IMR-90 (cell line): ENCODE results near the gene GTPBP10. TPM values are rescaled to one million over a fixed set of nuclear protein-coding genes. Genes with fewer than 3 reads are reported as not detected.

ENCODE experiments used
- ATAC-seq: fragments of 200-7000 bp; cut with Tn5 transposase; 2 replicates; pipeline ENCODE4 v1.9.1; 2020; ENCODE audit warnings: low read depth, mild to moderate bottlenecking, moderate library complexity
- BruUV-seq: library from RNA; stranded (reverse); fragments of 400-500 nt; replicated peaks from 2 replicates; lab custom pipeline; 2021; lab: Mats Ljungman, UMichigan
- CTCF ChIA-PET: fragments of 300-600 bp; formaldehyde crosslinking; extraction: SDS; loops from one replicate; lab custom pipeline; 2021; ENCODE audit warnings: antibody characterized with exemption; lab: Yijun Ruan, JAX
- POLR2A ChIA-PET: fragments of 300-600 bp; sonication (Branson Sonifier 250); formaldehyde crosslinking; loops from one replicate; lab custom pipeline; 2022; ENCODE audit warnings: antibody characterized with exemption; ENCODE audit not compliant: unreplicated experiment; lab: Charles Lee
- DNase-seq: peaks from one replicate; pipeline ENCODE4 v3.0.0; 2013
- H2AFZ ChIP-seq: replicated peaks from 2 replicates; pipeline ENCODE3; 2013; ENCODE audit warnings: low read length, mild to moderate bottlenecking; ENCODE audit not compliant: poor library complexity
- H2AK5ac ChIP-seq: 2 replicates; pipeline ENCODE4 v1.6.1; 2013; ENCODE audit warnings: low read depth, low read length, inconsistent platforms
- H2AK9ac ChIP-seq: replicated peaks from 2 replicates; pipeline ENCODE3; 2013; ENCODE audit warnings: mild to moderate bottlenecking, low read depth, low read length, moderate library complexity; ENCODE audit not compliant: poor library complexity
- H2BK120ac ChIP-seq: 2 replicates; pipeline ENCODE4 v1.6.1; 2013; ENCODE audit warnings: low read depth, low read length, inconsistent platforms
- H2BK15ac ChIP-seq: 3 replicates; pipeline ENCODE4 v1.6.1; 2013; ENCODE audit warnings: low read depth, low read length, inconsistent platforms
- H2BK20ac ChIP-seq: 2 replicates; pipeline ENCODE4 v1.6.1; 2013; ENCODE audit warnings: low read depth, mild to moderate bottlenecking, inconsistent platforms, low read length, moderate library complexity
- H2BK5ac ChIP-seq: 2 replicates; pipeline ENCODE4 v1.6.1; 2013; ENCODE audit warnings: mild to moderate bottlenecking, low read depth, low read length, inconsistent platforms; ENCODE audit not compliant: poor library complexity, severe bottlenecking
- H3K14ac ChIP-seq: replicated peaks from 2 replicates; pipeline ENCODE4 v1.6.1; 2013; ENCODE audit warnings: low read depth, low read length, inconsistent platforms
- H3K18ac ChIP-seq: 2 replicates; pipeline ENCODE4 v1.6.1; 2013; ENCODE audit warnings: low read depth, low read length, control low read depth
- H3K23ac ChIP-seq: 2 replicates; pipeline ENCODE4 v1.6.1; 2013; ENCODE audit warnings: low read depth, low read length, inconsistent platforms
- H3K27ac ChIP-seq: 2 replicates; pipeline ENCODE4 v1.5.1; 2013; ENCODE audit warnings: mild to moderate bottlenecking, control low read depth, low read length; ENCODE audit not compliant: insufficient read depth
- H3K27me3 ChIP-seq: 2 replicates; pipeline ENCODE4 v1.6.1; 2013; ENCODE audit warnings: low read length; ENCODE audit not compliant: control insufficient read depth, insufficient read depth
- H3K36me3 ChIP-seq: 2 replicates; pipeline ENCODE4 v1.6.1; 2013; ENCODE audit warnings: low read length, mixed read lengths; ENCODE audit not compliant: control insufficient read depth, insufficient read depth
- H3K4ac ChIP-seq: 2 replicates; pipeline ENCODE4 v1.6.1; 2013; ENCODE audit warnings: low read depth, low read length, inconsistent platforms
- H3K4me1 ChIP-seq: 2 replicates; pipeline ENCODE4 v1.6.1; 2013; ENCODE audit warnings: low read length, mixed read lengths; ENCODE audit not compliant: control insufficient read depth, insufficient read depth
- H3K4me2 ChIP-seq: 2 replicates; pipeline ENCODE4 v1.6.1; 2013; ENCODE audit warnings: low read depth, mild to moderate bottlenecking, control low read depth, low read length, moderate library complexity
- H3K4me3 ChIP-seq: 2 replicates; pipeline ENCODE4 v1.5.1; 2013; ENCODE audit warnings: low read depth, mild to moderate bottlenecking, control low read depth, low read length, moderate library complexity; ENCODE audit not compliant: insufficient read depth
- H3K56ac ChIP-seq: 2 replicates; pipeline ENCODE4 v1.6.1; 2013; ENCODE audit warnings: low read length, inconsistent platforms; ENCODE audit not compliant: insufficient read depth; ENCODE audit errors: extremely low read depth
- H3K79me1 ChIP-seq, 2 experiments: 2 replicates each; pipeline ENCODE4 v1.6.1; 2013; ENCODE audit warnings: low read length in 2 of 2, inconsistent platforms in 1 of 2, low read depth in 1 of 2
- H3K9ac ChIP-seq: 2 replicates; pipeline ENCODE4 v1.6.1; 2013; ENCODE audit warnings: low read depth, low read length, control low read depth
- H3K9me1 ChIP-seq: 2 replicates; pipeline ENCODE4 v1.6.1; 2013; ENCODE audit warnings: low read length, inconsistent platforms; ENCODE audit not compliant: insufficient read depth
- H3K9me3 ChIP-seq: 2 replicates; pipeline ENCODE4 v1.6.1; 2013; ENCODE audit warnings: low read length; ENCODE audit not compliant: control insufficient read depth, insufficient read depth
- H4K20me1 ChIP-seq: 2 replicates; pipeline ENCODE4 v1.6.1; 2013; ENCODE audit warnings: low read length, inconsistent platforms; ENCODE audit not compliant: insufficient read depth
- H4K5ac ChIP-seq: 2 replicates; pipeline ENCODE4 v1.6.1; 2013; ENCODE audit warnings: mild to moderate bottlenecking, low read depth, low read length, control low read depth
- H4K8ac ChIP-seq, 2 experiments: 2 replicates each; pipeline ENCODE4 v1.6.1; 2013; ENCODE audit warnings: low read depth in 2 of 2, low read length in 2 of 2, control low read depth in 1 of 2, inconsistent platforms in 1 of 2
- H4K91ac ChIP-seq: 2 replicates; pipeline ENCODE4 v1.6.1; 2013; ENCODE audit warnings: low read depth, low read length, inconsistent platforms; ENCODE audit not compliant: insufficient read depth
- BHLHE40 ChIP-seq: fragments of 150-350 bp; IDR thresholded peaks from 2 replicates; pipeline ENCODE4 v1.6.1; 2016; ENCODE audit warnings: mild to moderate bottlenecking, low read depth, low read length
- CTCF ChIP-seq: conservative IDR thresholded peaks from 2 replicates; pipeline ENCODE4 v1.5.1; 2012; ENCODE audit warnings: mild to moderate bottlenecking, low read depth, low read length, improper control_type of control experiment
- ELK1 ChIP-seq: fragments of 150-350 bp; IDR thresholded peaks from 2 replicates; pipeline ENCODE4 v1.6.1; 2016; ENCODE audit warnings: low read depth, mild to moderate bottlenecking, low read length, moderate library complexity, borderline replicate concordance
- MAFK ChIP-seq: IDR thresholded peaks from 2 replicates; pipeline ENCODE4 v1.6.1; 2012; ENCODE audit warnings: low read depth, low read length, improper control_type of control experiment
- MAZ ChIP-seq: IDR thresholded peaks from 2 replicates; pipeline ENCODE4 v1.6.1; 2012; ENCODE audit warnings: low read depth, mild to moderate bottlenecking, low read length, improper control_type of control experiment, moderate library complexity, borderline replicate concordance
- NFE2L2 ChIP-seq: fragments of 150-350 bp; IDR thresholded peaks from 2 replicates; pipeline ENCODE4 v1.6.1; 2016; ENCODE audit warnings: low read depth, mild to moderate bottlenecking, low read length
- RFX5 ChIP-seq: IDR thresholded peaks from 2 replicates; pipeline ENCODE4 v1.8.0; 2012; ENCODE audit warnings: low read depth, mild to moderate bottlenecking, low read length, moderate library complexity
- USF2 ChIP-seq: fragments of 150-350 bp; IDR thresholded peaks from 2 replicates; pipeline ENCODE4 v1.6.1; 2017; ENCODE audit warnings: mild to moderate bottlenecking, antibody characterized with exemption, low read length, low read depth
- WGBS, 2 experiments: methylation state at CpG; one replicate each; pipeline versions ENCODE4 v1.1.5 to v1.1.7; 2013; ENCODE audit warnings: missing lambda C conversion rate in 2 of 2; ENCODE audit not compliant: insufficient read length in 1 of 2; ENCODE audit errors: extremely low coverage in 2 of 2; 5-methylcytosine and 5-hydroxymethylcytosine counted together
- dilution Hi-C: fragments of 300-500 bp; cut with HindIII; formaldehyde crosslinking; loops from one replicate; pipeline ENCODE4 v1.14.3; 2018; ENCODE audit warnings: low sequenced_read_pairs; ENCODE audit not compliant: unreplicated experiment
- in situ Hi-C: fragments of 300-500 bp; cut with MboI; formaldehyde crosslinking; loops from 3 replicates; pipeline ENCODE4 v1.14.3; 2019; ENCODE audit warnings: low sequenced_read_pairs, inconsistent platforms, mixed read lengths
- intact Hi-C: fragments of 100-400 bp; cut with micrococcal nuclease; formaldehyde crosslinking; loops from 2 replicates; pipeline ENCODE4 v1.10.0; 2022
- polyA plus RNA-seq, 3 experiments: library from polyadenylated mRNA; depleted of rRNA; stranded (reverse); fragments of >200 nt; gene quantifications; 2 replicates each; pipeline ENCODE4 v1.2.3, GENCODE V29; 2012; ENCODE audit warnings: low replicate concordance in 1 of 3
- total RNA-seq: library from RNA; depleted of rRNA; stranded (reverse); fragments of >200 nt; gene quantifications from 2 replicates; pipeline ENCODE4 v1.2.3, GENCODE V29; 2012

The GTPBP10 gene
- total and polyA plus RNA-seq, 2 of the 4 experiments (the other 2 are of a cell fraction) = 11.5 to 12.8 TPM

GRCh38 chr7:90326500-90326899, 20.0 kb upstream of the GTPBP10 start:
- no peak overlapping the region for H2AFZ ChIP-seq
- no peak overlapping the region for H3K4me3 ChIP-seq
- H3K79me1 ChIP-seq = no peaks in the 10 kb centered on the region
- TF ChIP-seq NFE2L2 (no peak), MAFK (no peak), RFX5 (no peak), MAZ (no peak), ELK1 (no peak), CTCF (no peak), USF2 (no peak), BHLHE40 (no peak)
- dilution Hi-C loops (no loop called here), in situ Hi-C loops (no loop called here), intact Hi-C loops (no loop called here)
- no peak overlapping the region for H3K14ac ChIP-seq
- H3K27me3 ChIP-seq = peaks cover 9% of the 10 kb centered on the region
- H3K36me3 ChIP-seq = no peaks in the 10 kb centered on the region
- no peak overlapping the region for H2AK5ac ChIP-seq
- H4K20me1 ChIP-seq = no peaks in the 10 kb centered on the region
- DNase-seq (no peak), ATAC-seq (no peak)
- H3K9ac ChIP-seq = no peak overlapping the region
- H2BK5ac ChIP-seq = no peak overlapping the region
- no peak overlapping the region for H2BK120ac ChIP-seq
- H2BK20ac ChIP-seq = no peak overlapping the region
- H3K56ac ChIP-seq = no peak overlapping the region
- H2AK9ac ChIP-seq = no peak overlapping the region
- H3K9me3 ChIP-seq = no peaks in the 10 kb centered on the region
- no peak overlapping the region for H3K27ac ChIP-seq
- H4K5ac ChIP-seq = no peak overlapping the region
- no peak overlapping the region for H3K4ac ChIP-seq
- no peak overlapping the region for H4K91ac ChIP-seq
- H3K4me2 ChIP-seq = no peak overlapping the region
- WGBS, 2 experiments = no CpG with 5 or more reads among the region's 1 CpG
- BruUV-seq = no TSS peak
- no peaks in the 10 kb centered on the region for H3K4me1 ChIP-seq
- CTCF ChIA-PET = no interaction called here
- no peak overlapping the region for H2BK15ac ChIP-seq
- no peaks in the 10 kb centered on the region for H3K9me1 ChIP-seq
- H3K18ac ChIP-seq = no peak overlapping the region
- POLR2A ChIA-PET = no interaction called here
- no peak overlapping the region for H4K8ac ChIP-seq
- H3K23ac ChIP-seq = no peak overlapping the region
